Adrenal gland (tissue), 5 donors: ENCODE data around the gene ELF2.

Experiments
- CTCF ChIP-seq, 6 experiments: fragments of 450-650 bp in 4 of 6; fragments of 200-600 bp in 2 of 6; sonication (generic) in 1 of 6; IDR thresholded peaks; 1 replicate in 5 of 6; 2 replicates in 1 of 6; pipeline versions ENCODE4 v1.5.1 to v1.8.0; 2016 to 2021; ENCODE audit warnings: antibody characterized with exemption in 6 of 6, mild to moderate bottlenecking in 2 of 6, moderate library complexity in 1 of 6
- POLR2A ChIP-seq, 2 donors: fragments of 450-650 bp; IDR thresholded peaks; one replicate each; pipeline ENCODE4 v1.6.1; 2017; ENCODE audit warnings: antibody characterized with exemption in 2 of 2, mild to moderate bottlenecking in 2 of 2, moderate library complexity in 1 of 2
- donor health status: DM: no; HTN: no; CAD: no.

GRCh38 chr4:139036885-139037284 is 140.1 kb downstream of the ELF2 start:
- TF ChIP-seq CTCF (IDR thresholded peaks at IDR 0.05) (no peak), POLR2A (IDR thresholded peaks at IDR 0.05) (no peak)
